HG02973 (cell line): ENCODE measurements around the gene DAPK2.

Source experiments
- ATAC-seq: cut with Tn5 transposase; IDR thresholded peaks from one replicate; pipeline ENCODE4 v1.9.1; 2021; ENCODE audit warnings: moderate library complexity; ENCODE audit not compliant: unreplicated experiment

Gene DAPK2

DNA sequence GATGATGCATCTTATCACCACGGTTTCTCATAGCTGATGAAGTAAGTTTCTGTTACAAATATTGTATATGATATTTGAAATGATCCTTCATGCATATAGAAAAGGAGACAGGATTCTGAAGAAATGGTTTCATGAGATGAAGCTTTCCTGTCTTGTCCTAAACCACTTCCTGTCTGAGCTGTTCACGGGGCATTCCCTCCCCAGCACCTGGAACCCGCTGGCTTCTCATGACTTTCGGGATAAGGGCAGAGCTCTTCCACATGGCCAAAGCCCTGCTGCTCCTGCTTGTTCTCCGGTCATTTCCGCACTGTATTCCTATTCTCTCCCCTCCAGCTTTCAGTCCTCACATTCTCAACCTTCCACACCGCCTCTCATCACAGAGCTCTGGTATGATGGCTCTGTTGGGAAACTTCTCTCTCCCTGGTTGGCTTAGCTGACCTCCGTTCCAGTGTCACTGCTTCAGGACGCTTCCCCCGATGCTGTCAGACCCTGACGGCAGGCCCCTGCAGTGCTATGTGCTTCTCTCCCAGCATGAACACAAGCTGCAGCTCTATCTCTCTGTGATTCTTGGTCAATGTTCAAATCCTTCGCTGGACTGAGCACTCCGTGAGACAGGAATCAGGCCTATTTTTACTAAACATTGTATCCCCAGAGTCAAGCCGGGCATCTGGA lies 125.6 kb downstream of the DAPK2 start:
- ATAC-seq, result no peak

DNA sequence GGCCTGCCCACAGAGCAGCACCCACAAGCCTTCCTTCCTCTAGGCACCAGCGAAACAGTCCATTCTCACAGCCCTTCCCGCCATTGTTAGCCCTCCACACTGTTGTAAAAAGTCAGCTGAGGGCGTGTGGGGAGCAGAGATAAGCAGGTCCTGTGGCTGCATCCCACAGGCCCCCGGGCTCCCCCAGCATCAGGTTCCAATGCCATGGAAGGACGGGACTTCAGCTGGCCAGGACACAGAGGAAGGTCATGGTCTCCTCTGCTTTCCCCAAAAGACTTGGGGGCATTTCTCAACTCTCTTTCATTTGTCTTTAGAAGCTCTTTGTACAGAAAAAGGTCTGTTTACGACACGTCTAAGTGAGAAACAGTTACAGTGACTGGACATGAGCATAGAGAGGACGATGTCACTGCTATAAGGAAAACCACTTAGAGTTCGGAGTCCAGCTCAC lies 127.4 kb downstream of the DAPK2 start:
- ATAC-seq, result no peak

DNA sequence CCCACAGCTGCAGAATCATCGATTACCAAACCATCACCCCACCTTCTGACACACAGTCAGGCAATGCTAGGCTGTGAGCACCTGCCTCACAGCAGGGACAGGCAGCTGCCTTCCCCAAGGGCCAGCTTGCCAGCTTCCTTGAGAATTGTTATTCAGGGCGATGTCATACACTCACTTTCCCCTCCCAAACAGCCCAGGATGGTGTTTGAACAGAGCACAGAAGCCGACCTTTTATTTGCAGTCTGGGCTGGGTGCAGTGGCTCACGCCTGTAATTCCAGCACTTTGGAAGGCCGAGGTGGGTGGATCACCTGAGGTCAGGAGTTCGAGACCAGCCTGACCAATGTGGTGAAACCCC lies 128.0 kb downstream of the DAPK2 start:
- ATAC-seq, result no peak

DNA sequence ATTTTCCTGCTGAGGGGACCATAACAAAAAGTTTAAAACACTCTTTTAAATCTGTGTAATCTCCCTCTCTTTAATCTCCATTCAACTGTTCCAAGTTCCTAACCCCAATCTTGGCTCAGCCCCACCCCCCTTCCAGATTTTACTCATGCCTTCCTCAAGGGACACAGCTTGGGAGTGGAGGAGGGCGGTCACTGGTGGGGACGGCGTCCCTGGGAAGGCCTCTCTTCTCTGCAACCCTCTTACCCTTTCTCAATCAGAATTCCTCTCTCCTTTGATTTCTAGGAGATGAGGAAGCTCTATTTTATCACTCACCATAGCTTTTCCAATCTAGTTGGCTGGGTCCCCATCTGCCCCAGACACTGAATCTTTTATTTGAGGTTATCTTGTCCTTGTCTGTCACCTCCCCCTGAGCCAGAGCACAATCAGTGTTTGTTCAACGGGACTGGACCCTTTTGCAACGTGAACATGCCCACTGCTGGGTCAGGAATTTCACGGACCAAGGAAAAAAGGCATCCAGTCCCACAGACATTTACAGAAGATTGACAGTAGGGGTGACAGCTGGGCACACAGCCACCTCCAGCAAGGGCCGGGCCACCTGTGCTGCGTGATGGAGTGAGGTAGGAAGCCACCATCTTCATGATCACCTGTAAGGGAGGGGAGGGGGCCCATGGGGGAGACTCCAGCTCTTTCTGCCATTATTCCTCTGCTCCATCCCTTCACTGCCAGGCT lies 128.5 kb downstream of the DAPK2 start:
- no peak for ATAC-seq

DNA sequence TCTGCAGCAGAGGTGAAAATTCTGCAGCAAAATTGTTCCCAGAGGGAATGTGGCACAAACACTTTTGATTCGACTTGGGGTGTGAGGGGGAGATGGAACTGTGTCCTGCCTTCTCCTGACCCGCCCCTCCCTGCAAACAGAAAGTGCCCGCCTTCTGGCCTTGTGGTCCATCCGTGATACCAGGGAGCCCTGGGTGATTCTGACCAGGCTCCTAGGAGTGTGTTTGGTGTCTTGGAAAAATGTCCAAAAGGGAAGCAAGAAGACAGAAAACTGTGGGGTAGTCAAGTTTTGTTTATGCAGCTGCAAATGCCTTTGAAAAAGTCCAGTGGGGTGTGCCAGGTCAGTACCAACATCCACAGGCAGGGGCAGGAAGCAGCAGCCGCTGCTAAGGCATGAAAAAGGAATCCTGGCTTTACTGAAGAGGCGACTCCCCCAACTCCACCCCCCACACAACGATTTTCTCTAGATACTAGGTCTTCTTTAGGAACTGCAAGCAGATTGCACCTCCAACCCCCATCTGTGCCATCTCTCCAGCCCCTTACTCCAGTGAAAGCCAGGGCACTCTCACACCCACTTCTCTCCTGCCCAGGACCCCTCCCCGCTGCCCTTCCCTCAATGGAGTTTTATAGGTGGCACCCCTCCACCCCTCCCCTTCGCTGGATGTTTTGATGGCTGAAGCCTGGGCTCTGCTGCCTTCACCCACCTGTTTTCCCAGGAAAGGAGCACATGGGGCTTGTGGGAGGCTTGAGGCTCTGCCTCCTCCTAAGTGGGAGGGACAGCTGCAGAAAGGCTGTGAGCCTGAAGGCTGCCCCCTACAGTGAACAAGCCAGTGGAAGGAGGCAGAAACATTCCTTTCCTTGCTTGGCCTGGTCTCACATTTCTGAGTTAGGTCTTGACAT lies 130.2 kb downstream of the DAPK2 start:
- ATAC-seq, result no peak

DNA sequence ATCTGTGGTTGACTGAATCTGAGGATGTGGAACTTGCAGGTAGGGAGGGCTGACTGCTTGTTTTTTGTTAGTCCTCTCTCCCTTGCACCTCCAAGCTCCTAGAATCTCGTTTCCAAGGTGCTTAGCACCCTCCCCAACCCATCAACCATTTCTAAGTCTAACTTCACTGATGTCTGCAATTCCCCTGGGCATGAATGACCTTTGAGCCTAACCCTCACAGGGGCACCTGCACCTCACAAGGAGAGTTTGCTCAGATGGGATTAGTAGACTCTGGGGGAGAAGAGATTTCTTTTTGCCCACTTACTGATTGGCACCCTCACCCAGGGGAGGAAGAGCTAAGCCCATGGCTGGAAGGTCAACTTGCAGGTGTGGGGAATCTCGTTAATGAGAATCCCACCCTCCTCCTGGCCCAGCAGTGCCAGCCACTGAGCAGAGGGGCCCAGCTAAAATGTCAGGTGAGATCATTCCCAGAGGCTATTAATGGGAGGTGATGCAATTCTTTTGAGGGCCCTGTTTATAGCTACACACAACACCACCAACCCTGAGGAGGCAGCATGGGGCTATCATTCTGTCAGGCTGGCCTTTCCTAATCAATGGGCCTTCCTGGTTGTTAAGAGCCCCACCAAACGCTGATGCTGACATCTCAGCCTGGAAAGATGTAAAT lies 130.9 kb downstream of the DAPK2 start:
- ATAC-seq, result no peak

DNA sequence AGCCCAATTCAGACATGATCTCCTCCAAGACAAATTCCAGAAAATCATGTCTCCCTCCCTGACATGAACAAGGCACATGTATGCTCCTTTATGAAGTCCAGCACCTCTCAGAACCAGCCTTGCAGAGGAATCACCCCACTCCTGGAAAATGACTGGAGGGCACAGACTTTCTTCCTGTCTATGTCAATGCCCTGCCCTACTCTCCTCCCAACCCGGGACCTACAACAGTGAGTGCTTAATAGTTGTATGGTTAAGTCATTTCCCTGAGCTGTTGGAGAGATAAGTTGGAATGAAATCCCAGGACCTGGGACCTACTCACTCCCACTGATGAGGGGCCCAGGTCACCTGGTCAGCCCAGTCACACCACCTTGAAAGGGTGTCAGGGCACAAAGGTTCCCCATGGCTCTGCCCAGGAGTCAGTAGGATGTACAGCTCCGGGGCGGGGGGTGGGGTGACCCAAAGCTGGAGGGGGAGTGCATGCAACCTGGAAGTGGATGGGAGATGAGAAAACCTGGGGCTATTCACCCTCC lies 132.4 kb downstream of the DAPK2 start:
- no peak for ATAC-seq

DNA sequence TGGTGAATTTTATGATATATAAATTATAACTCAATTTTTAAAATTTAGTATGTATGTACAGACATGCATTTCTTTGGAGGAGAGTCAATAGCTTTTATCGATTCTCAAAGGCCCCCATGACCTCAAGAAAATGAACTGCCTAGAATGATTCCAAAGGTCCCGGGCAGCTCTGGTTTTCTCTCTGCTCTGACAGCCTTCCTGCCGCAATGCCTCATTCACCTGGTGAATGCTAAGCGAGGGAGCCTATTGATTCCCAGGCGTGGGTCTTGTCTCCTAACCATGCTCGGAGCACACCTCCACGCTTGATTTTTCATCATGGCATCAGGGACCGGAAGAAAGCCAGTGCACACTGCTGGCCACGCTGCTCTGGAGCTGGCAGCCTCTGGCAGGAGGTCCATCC lies 132.9 kb downstream of the DAPK2 start:
- ATAC-seq, result no peak

DNA sequence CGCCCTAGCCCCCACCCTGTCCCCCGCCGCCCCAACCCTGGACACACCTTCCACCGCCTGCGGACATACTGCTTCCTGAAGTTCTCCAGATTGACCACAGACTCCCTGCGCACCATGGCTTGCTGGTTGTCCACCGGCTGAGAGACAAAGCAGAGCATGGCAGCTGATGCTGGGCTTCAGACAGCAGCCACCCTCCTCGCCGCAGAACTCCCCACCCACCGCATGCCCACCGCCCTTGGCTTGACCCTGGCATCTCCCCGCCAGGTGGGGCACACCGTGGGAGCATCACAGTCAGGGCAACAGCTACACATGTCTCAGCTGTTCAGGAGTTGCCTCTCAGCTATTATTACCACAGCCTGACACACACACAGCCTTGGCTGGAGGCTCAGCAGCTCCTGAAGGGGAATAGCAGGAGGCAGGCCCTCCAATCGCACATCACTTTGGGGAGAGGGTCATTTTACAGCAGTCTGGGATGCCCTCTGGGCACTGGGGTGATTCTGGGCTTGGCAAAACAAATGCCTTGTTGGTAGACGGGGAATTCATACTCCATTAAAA lies 134.1 kb downstream of the DAPK2 start:
- no peak for ATAC-seq

DNA sequence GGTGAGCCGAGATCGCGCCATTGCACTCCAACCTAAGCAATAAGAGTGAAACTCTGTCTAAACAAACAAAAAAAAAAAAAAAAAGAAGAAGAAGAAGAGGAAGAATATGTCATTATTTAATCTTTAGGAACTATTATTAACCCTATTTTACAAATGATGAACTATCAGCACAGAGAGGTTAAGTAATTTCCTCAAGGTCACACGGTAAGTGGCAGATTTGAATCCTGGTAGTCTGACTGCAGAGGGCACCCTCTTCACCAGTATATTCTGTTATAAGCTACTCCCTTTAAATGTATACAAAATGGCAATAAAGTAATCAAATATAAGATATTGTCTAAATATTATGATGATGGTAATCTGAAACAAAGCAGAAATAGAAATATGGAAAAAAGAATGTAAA lies 135.1 kb downstream of the DAPK2 start:
- no peak for ATAC-seq

DNA sequence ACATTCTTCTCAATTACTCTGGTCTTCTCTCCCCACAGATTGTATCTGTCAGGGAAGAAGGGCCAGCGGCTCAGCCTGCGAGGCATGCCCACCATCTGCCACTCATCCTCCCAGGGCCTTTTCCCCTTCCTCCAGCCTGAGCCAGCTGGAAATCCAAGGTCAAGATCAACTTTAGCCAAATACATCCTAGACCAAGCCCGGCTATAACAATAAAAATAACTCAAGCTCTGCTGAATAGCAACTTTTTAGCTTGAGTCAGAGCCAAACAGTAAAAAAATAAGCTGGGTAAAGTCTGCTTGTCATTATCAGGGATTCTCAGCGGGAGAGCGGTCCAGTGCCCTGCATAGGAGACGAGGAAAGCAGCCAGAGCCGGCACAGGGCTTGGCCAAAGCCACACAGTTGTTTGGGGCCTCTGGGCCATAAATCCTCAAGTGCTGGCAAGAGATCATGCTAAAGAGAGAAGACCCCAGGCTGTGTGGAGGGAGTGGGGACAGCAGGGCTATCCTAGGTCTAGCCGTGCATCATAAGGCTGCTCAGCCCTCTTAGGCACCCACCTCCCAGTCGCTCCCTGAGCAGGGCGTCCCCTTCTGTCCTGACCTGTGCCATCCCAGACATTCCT lies 136.4 kb downstream of the DAPK2 start:
- no peak for ATAC-seq

DNA sequence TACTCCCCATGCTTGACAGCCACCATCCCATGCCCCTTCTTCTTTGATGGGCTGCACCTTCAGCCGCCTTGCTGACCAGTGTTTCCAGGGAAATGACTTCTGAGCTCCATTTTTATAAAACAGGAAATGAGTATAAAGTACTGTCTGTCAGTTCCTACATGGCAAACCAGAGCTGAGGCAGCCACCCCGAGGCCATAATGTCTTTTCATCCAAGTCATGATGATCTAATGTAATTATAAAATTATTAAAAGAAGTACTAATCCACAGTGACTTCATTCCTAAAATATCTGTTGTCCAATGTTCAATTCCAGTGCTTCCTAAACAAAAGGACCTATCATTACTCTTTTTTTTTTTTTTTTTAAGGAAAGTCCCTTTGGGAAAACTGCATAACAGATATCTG lies 137.3 kb downstream of the DAPK2 start:
- no peak for ATAC-seq

DNA sequence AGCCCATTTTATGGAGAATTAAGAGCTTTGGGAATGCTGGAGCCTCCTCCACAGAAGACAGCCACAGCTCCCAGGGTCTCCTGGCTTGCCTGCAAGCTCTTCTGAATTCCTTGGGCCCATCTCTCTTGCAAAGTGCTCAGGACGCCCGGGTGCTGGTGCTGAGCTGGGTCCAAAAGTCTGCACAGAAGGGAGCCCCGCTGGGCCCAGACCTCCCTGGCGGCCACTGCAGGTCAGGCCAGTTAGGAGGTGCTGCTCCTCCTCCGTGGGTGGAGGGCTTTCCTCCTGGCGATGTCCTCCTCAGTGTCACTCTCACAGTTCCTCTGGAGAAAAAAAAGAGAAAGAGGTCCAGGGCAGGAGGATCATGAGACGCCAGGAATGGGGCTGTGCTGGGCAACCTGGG lies 138.0 kb downstream of the DAPK2 start:
- no peak for ATAC-seq

DNA sequence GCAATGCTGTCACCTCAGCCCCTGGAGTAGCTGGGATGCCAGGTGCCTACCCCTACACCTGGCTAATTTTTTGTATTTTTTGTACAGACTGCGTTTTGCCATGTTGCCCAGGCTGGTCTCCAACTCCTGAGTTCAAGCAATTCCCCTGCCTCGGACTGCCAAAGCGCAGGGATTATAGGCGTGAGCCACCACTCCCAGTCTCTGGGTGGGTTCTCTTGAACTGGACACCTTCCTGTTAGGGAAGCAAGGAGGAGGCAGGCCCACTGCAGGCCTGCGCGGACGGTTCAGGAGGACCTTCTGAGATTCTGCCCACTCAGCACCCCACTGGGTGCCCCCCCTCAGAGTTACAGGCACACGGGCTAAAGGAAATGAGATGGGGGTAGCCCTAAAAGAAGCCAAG lies 138.8 kb downstream of the DAPK2 start:
- no peak for ATAC-seq

DNA sequence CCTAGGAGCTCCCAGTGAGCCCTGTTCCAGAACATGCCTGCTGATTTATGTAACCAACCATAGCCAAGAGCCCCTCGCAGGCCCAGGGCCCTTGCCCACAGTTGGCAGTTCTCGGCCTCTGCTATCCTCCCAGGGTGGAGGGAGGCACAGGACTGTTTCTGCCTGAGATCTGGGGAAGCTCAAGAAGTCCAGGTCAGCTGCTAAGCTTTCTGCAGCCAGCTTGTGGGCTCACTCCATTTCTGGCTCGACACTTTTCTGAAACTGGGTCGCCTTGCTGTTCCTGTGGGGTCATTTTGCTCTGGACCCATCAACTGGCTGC lies 140.1 kb downstream of the DAPK2 start:
- no peak for ATAC-seq

DNA sequence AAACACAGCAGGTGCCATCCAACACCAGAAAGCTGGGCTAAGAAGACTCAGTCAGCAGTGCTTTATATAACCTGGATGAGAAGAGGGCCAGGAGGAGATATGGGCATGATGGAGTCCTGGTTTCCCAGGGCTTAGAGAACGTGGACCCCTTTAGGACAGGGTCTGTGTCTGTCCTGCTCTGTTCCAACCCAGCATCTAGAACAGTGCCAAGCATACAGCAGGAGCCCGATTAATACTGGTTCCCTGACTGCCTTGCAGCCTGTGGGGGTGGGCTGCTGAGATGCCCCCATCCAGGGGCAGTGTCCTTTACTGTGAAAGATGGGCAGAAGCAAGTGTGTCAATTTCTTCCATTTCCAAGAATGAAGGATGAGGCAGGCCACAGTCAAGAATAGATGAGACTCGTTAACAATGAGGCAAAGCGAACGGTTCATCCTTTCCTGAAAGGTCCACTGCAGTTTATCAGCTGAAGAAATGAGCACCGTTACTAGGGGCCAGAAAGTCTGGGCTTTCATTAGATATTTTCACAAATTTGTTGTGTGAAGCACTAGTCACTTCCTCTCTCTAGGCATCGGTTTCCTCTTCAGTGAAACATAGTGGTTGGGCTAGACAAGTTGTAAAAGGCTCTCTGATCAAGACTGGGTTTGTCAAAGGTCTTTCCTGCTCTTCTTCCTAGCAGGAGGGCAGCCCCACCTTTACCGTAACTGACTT lies 140.6 kb downstream of the DAPK2 start:
- ATAC-seq, result no peak

DNA sequence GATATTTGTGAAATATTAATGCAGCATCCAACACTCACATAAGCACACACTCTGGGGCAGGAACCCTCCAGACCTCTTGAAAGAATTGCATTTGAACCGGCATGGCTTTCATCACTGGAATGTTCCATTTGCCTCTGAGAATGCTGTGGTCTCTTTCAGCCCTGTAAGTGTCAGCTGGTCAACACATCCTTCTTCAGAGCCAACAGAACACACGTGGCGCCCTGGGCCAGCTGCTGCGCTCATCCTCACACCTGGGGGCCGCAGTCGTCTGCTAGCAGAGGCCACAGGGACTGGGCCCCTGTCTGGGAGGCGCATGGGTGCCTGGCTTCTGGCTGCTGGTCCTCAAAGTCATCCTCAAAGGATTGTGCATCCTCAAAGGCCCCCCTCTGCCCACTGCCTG lies 141.2 kb downstream of the DAPK2 start:
- ATAC-seq, result no peak

DNA sequence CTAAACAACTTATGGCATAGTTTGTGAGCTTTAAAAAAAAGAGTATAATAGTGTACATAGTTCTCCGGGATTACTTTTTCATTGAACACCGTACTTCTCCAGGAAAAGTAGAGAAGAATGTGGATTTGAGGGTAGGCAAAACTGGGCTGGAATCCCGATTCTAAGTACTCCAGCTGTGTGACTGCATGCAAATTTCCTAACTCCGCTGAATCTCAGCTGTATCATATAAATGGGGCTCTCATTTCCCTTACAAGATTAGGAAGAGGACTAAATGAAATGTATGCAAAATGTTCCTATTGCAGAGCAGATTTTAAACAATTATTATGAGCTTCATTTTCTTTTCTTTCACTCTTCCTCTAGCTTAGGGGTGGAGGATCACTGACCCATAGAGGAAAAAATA lies 142.2 kb downstream of the DAPK2 start:
- no peak for ATAC-seq

DNA sequence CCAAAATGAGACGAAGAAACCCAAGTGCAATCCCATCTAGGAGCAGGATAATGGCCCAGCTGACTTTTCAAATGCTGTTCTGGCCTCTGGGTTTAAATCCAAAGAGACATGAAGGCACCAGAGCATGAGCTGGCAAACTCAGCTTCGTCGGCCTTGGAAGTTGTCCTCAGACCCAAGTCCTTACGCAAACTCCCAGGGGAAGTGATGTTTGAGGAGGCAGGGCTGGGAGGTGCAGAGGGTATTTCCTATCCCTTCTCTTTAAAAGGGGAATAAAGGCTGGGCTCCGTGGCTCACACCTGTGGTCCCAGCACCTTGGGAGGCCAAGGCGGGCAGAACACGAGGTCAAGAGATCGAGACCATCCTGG lies 143.6 kb downstream of the DAPK2 start:
- no peak for ATAC-seq
